AG04450 (cell line): Measurements from ENCODE around the gene ZNF597. TPM values are rescaled to one million over a fixed set of nuclear protein-coding genes. Genes with fewer than 3 reads are reported as not detected.

Experiments used
- CTCF ChIA-PET: fragments of 300-600, 350-600 bp; formaldehyde crosslinking; extraction: SDS; loops from one replicate; lab custom pipeline; 2022; ENCODE audit warnings: antibody characterized with exemption, inconsistent platforms; lab: Charles Lee
- POLR2A ChIA-PET: fragments of 350-600 bp; formaldehyde crosslinking; extraction: SDS; loops from one replicate; lab custom pipeline; 2021; ENCODE audit warnings: antibody characterized with exemption, inconsistent platforms; lab: Yijun Ruan, JAX
- DNase-seq: peaks from one replicate; pipeline ENCODE4 v3.0.0-alpha.2; 2011; ENCODE audit warnings: low read depth, low spot score
- H3K27ac ChIP-seq: one replicate; pipeline ENCODE4 v1.5.1; 2012; ENCODE audit warnings: low read depth, low read length, control low read depth
- H3K27me3 ChIP-seq: one replicate; pipeline ENCODE4 v1.6.0; 2012; ENCODE audit warnings: low read length; ENCODE audit not compliant: control insufficient read depth, insufficient read depth
- H3K4me3 ChIP-seq: 2 replicates; pipeline ENCODE4 v1.5.1; 2011; ENCODE audit warnings: mild to moderate bottlenecking, low read depth, low read length, control low read depth
- H3K9me3 ChIP-seq: 2 replicates; pipeline ENCODE4 v1.5.1; 2012; ENCODE audit warnings: low read length; ENCODE audit not compliant: control insufficient read depth, insufficient read depth
- polyA plus RNA-seq: library from polyadenylated mRNA; depleted of rRNA; stranded (reverse); fragments of >200 nt; gene quantifications from 2 replicates; pipeline ENCODE4 v1.2.3, GENCODE V29; 2011
- TF ChIP-seq, protein P1 (sequence below): IDR thresholded peaks from 2 replicates; pipeline ENCODE4 v1.5.1; 2011; ENCODE audit warnings: low read depth, low read length, control low read depth, inconsistent platforms

The ZNF597 gene
- polyA plus RNA-seq, 1 experiment = 1.8 TPM

DNA sequence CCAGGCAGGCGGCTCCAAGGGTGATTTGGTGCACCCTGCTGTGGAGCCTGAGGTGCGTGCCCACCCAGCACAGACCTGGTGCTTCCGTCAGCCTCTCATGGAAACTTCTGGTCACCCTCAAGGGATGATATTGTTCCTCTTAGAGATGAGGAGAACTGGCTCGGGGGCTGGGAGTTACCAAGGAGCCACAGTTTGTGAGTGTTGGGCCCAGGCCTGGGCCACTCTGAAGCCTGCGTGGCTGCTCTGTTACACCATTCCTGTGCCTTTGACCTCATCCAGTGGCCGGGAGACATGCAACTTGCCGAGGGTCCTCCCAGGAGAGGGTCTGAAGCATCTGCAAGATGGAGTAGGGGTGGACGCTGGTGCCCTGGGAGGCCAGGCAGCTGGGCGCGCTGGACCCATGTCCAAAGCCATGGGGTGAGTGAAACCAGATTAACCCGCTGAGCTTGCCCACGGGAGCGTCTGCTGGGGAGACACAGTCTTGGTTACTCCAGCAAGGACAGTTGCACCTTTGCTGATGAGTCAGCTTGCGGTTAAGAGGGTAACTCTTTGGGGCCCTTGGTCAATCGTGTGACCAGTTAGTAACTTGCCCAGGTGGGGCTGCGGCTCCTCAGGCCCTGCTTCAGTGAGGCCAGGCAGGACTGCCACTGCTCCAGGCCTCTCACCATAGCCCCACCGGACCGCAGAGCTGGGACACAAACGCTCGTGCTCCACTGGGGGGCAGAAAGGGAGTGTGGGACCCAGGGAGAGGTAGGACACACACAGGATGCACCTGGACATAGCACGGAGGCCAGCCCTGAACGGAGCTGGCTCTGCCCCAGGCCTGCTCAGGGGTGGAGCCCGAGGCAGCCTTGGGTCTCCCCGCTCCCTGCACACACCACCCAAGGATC, 44.5 kb upstream of the ZNF597 start:
- CTCF ChIA-PET = no interaction called here

DNA sequence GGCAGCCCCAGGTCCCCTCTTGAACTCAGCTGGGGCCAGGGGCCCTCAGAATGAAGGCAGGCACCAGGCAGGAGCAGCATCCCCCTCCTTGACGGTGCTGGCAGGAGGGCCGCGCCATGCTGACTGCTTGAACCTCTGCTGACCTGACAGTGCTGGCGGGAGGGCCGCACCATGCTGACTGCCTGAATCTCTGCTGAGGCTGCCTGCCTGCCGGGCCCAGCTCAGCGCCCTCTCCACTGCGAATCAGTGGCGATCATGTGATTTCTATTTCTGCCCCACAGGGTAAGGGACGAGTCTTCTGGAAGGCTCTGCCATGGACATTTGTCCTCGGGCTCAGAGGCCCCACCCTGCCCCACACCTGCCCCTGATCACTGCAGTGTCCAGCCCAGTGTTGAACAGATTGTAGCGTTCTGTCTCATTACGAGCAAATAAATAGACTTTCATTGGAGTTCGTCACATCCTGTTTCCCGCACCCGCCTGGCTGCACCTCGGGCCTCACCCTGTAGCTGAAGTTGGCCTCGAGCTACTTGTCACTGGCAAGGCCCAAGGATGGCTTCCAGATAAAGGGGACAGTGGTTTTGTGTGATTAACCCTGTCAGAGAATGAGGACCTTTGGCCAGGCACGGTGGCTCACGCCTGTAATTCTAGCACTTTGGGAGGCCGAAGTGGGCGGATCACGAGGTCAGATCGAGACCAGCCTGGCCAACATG, 43.4 kb upstream of the ZNF597 start:
- DNase-seq = no peak
- Histone ChIP-seq H3K27ac (no peak overlapping the region), H3K9me3 (no peaks in the 10 kb centered on the region; the same call in 1 of the 2 replicates), H3K4me3 (no peak overlapping the region), H3K27me3 (no peaks in the 10 kb centered on the region)
- ChIA-PET POLR2A (no interaction called here), CTCF (no interaction called here)
- TF ChIP-seq, protein P1, sequence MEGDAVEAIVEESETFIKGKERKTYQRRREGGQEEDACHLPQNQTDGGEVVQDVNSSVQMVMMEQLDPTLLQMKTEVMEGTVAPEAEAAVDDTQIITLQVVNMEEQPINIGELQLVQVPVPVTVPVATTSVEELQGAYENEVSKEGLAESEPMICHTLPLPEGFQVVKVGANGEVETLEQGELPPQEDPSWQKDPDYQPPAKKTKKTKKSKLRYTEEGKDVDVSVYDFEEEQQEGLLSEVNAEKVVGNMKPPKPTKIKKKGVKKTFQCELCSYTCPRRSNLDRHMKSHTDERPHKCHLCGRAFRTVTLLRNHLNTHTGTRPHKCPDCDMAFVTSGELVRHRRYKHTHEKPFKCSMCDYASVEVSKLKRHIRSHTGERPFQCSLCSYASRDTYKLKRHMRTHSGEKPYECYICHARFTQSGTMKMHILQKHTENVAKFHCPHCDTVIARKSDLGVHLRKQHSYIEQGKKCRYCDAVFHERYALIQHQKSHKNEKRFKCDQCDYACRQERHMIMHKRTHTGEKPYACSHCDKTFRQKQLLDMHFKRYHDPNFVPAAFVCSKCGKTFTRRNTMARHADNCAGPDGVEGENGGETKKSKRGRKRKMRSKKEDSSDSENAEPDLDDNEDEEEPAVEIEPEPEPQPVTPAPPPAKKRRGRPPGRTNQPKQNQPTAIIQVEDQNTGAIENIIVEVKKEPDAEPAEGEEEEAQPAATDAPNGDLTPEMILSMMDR = no peak

More for the DNA sequence above, 44.5 kb upstream of the ZNF597 start:
- no peak for DNase-seq
- no peak overlapping the region for H3K27ac ChIP-seq
- TF ChIP-seq, protein P1 = no peak
- H3K9me3 ChIP-seq = no peaks in the 10 kb centered on the region; the same call in 1 of the 2 replicates
- H3K4me3 ChIP-seq = no peak overlapping the region
- POLR2A ChIA-PET = no interaction called here
- no peaks in the 10 kb centered on the region for H3K27me3 ChIP-seq

GRCh38 chr16:3485821-3486505, 42.7 kb upstream of the ZNF597 start:
- ChIA-PET CTCF (no interaction called here), POLR2A (no interaction called here)
- Histone ChIP-seq H3K9me3 (no peaks in the 10 kb centered on the region; the same call in 1 of the 2 replicates), H3K4me3 (no peak overlapping the region), H3K27ac (no peak overlapping the region), H3K27me3 (no peaks in the 10 kb centered on the region)
- DNase-seq = no peak
- TF ChIP-seq, protein P1 = no peak

DNA sequence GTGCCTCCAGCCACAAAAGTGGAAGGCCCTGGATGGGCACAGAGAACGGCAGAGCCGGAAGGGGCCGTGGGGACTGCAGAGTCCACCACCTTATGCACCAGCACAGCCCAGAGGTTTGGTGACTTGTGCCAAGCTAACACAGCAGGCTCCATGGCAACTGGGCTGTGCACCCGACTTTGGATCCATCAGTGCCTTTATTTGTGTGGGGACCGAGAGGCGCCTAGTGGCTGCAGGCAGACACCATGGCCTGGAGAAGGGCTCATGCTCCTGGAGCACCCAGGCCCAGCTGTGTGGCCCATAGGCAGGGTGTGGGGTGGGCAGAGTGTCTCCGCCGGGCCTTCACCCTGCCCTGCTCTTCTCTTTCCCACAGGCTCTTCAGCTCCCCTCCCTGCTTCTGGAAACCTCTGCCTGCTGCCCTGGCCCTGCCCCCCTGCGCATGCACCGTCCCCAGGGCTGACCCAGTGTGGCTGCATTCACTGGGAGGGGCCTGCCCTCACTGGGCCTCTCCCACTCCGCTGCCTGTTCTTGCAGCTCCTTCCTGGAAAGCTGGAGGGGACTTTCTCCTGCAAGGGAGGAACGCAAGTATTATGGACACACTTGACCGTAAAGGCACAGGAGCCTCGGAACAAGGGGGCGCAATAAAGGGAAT, 41.9 kb upstream of the ZNF597 start:
- H3K27ac ChIP-seq = no peak overlapping the region
- TF ChIP-seq, protein P1 = no peak
- POLR2A ChIA-PET = no interaction called here

More for the DNA sequence above, 41.9 kb upstream of the ZNF597 start:
- Histone ChIP-seq H3K27me3 (no peaks in the 10 kb centered on the region), H3K4me3 (no peak overlapping the region), H3K9me3 (no peaks in the 10 kb centered on the region; the same call in 1 of the 2 replicates)
- DNase-seq = no peak
- CTCF ChIA-PET = no interaction called here
